Activated T-cell treated with anti-CD3 and anti-CD28 coated beads for 48 hours (primary cell): ENCODE results near the gene AFAP1L2.

Source experiments
- DNase-seq: peaks from one replicate; pipeline ENCODE4 v3.0.0-alpha.2; 2020; ENCODE audit warnings: low read depth

AFAP1L2 gene

DNA sequence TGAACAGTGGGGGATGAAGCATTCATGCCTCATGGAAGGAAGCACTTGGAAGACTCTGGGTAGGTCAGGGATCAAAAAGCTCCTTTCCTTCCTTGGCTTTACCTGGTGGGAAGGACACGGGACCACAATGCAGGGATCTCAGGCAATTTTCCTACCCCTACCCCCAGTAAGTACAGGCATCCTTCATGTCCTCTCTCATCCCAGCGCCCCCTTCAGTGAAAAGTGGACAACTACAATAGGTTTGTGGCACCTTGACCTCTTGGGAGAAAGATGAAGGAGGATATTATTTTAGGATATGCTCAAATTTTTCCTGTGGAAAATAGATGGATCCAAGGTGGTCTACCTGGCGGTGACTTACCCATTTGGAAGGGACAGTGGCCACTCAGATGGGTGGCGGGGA is 16.5 kb downstream of the AFAP1L2 start:
- no peak for DNase-seq

DNA sequence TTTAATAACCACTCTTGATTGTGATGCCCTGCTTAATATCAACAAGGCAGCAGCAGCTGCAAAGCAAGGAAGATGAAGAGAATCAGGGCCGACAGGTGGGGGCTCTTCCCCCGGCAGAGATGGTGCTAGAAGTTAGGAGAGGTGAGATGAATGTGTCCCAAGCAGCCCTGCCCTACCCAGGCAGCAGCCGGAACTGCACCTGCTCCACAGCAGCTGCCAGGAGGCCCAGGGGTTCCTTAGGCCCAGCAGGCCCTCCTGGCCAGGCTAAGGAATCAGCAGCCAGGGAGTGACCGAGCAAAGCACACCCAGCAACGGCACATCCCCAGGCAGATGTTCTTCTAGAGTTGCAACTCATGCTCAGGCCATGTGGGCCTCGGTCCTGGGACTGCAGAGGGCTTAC is 17.9 kb downstream of the AFAP1L2 start:
- DNase-seq: no peak

DNA sequence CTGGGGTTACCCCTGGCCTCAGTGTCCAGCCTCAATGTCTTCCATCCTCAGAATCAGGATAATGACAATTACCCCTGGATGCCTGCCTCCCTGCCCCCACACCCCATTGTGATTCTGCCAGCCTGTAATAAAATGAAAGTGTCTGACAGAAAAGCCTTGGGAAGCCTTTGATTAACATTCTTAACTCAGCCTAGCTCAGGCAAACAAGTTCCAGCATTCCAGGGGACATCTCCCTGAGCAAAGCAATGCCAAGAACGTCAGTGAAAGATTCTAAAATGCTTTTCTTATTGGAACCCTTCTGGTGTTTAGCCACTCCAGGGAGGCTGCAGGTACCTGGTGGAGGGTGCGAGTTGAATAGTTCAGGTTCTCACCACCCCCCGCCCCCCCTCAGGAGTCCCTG is 18.7 kb downstream of the AFAP1L2 start:
- no peak for DNase-seq

DNA sequence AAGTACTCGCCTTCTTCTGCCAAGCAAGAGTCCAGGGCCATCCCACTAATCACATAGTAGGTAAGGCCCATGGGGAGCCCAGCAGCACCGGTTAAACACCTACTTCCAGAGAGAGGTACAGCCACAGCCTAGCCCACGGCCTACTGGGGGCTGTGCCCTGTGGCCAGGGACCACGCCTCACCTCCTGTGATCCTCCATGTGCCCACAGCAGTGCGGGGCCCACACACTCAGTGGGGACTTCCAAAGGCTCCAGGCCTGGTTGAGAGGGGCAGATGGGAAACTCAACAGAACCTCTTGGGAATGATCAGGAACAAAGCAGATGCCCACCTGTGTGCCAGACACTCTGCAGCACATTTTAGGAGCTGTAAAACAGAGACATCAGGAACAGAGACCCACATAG is 19.7 kb downstream of the AFAP1L2 start:
- no peak for DNase-seq

DNA sequence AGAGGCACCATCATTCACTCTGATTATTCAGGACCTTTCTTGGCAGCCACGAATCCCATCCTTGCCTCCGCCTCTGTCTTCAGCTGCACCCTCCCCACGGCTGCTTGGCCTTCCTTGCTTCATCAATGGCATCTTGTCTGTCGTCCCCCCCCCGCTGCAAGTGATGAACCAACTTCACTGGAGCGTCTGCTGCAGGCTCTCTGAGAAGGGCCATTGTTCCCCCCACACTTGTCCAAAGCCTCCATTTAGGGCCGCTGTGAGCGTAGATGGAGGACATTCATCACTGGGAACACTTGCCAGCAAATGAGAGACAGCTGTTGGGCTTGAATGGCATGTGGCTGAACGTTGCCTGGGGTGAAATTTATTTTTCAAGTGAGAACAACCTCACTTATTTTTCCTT is 20.1 kb downstream of the AFAP1L2 start:
- no peak for DNase-seq

DNA sequence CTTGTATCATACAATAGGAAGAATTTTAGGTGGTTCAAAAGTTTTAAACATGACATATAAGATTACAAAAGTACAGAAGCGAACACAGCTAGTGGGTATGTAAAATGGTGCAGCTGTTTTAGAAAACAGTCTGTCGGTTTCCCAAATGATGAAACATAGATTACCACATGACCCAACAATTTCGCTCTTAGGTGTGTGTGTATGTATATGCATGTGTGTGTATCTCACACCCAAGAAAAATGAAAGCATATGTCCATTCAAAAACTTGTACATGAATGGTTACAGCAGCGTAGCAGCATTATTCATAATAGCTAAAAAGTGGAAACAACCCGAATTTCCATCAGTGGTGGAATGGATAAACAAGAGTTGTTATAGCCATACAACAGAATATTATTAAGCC is 23.5 kb downstream of the AFAP1L2 start:
- no peak for DNase-seq

DNA sequence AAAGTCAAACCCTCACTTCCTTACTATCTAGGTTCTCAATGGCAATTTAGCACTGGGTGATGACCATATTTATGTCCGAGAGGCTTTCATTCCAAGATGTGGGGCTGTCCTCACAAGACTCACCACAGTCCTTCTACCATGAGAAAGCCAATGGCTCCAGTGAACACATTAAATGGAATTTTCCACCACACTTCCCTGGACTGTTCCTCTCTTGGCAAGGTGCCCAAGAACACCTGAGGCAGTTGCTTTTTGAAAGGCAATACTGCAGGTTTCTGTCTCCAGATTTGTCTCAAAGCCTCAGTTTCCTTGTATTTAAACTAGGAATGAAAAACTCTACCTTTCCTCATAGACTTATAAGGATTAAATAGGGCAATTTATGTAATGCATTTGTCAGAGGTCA is 24.2 kb downstream of the AFAP1L2 start:
- DNase-seq: no peak

DNA sequence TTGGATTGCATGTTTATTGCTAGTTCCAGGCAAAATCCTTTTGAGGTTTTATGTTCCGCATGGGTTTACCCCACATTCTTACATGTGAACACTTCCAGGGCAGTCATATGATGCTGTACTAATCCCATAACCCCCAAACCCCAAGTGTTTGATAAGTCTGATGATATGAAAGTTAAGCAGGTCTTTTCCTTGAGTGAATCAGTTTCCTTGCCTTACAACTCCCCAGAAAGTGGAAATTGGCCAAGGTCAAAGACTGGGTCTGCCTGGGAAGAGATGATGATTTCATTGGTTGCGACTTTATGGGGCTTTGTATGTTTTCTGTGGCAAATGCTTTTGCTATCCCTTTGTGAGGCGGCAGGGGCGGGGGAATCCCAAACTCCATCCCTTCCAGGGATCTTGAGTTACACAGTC is 24.7 kb downstream of the AFAP1L2 start:
- DNase-seq: no peak

DNA sequence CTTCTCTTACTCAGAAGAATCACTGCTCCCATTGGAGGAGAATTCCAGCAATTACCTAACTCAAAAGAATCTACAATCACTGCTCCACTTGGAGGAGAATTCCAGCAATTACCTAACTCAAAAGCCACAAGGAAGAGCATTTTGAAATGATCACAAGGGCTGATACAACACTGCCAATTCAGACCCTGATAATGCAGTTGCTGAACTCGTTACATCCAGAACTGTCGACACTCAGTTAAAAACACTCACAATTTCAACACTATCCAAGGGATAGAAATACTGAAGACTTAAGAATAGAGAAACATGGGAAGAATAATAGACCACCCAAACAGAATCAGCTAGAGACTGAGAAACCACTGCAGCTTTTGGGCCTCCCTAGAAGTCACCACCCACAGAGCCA is 27.8 kb downstream of the AFAP1L2 start:
- no peak for DNase-seq

DNA sequence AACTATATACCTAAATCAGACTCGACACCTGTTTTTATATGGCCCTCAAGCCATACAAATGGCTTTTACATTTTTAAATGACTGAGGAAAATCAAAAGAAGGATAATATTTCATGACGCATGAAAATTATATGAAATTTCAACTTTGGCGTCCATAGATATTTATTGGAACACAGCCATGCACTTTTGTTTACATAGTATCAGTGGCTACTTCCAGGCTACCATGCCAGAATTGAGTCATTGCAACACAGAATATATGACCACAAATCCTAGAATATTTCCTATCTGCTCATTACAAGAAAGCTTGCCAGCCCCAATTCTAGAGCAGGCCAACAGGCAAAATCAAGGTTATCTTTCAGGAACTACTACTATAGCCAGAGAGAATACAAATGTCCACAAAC is 29.3 kb downstream of the AFAP1L2 start:
- DNase-seq: no peak

DNA sequence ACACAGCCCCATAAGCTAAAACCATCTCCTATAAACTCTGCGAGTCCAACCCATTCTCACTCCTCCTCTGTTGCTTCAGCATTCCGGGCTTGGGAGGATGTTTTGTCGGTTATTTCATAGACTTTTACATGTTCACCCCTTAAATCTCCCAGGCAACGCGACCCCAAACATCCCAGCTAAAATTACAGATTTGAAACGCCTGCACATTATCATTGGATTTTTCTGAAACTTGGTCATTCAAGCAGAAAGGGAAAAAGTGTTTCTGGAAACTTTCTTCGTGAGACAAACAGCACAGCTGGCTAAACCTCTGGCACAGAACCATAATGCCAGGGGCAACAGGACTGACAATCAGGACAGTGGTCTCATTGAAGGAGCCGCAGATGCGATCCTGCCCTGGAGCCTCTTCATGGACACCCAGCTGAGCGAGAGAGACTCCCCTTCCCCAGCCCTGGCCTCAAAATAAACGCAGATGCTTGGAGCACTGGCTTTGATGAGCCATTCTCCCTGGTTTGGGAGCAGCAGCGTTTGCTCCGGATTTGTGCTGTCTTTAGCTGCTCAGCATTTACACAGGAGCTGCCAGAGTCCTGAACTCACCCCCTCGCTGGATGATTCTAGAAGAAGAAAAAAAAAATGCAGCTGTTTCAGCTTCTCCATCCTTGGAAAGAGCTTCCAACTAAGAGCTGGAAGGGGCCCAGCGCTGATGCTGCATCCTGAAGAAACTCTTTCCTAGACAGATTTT is 30.1 kb downstream of the AFAP1L2 start:
- DNase-seq: no peak

DNA sequence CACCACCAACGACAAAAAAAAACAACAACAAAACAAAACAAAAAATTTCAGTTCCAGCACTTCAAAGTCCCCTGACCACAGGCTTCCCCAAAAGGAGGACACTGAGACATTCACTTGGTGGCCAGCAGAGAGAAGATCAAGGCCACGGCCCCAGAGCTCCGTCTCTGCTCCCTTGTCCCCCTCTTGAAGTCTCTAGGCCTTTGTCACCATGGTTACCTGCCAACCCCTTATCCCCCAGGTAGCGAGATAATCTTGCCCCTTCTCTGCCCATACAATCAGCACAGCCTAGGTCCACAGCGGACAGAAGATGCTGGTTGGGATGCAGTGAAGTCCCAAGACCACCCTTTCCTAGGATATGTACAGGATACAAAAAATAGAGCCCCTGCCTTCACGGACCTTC is 30.7 kb downstream of the AFAP1L2 start:
- DNase-seq: no peak

DNA sequence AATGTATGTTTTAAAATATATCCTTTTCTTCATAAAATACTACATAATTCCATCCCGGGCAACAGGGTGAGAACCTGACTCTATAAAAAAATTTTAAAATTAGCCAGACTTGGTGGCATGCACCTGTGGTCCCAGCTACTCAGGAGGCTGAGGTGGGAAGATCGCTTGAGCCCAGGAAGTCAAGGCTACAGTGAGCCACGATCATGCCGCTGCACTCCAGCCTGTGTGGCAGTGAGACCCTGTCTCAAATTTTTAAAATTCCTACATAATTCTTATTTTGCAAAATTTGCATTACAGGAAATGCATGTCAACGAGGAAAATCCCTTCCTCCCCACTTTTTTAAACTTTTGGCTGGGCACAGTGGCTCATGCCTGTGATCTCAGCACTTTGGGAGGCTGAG is 31.3 kb downstream of the AFAP1L2 start:
- DNase-seq: no peak

DNA sequence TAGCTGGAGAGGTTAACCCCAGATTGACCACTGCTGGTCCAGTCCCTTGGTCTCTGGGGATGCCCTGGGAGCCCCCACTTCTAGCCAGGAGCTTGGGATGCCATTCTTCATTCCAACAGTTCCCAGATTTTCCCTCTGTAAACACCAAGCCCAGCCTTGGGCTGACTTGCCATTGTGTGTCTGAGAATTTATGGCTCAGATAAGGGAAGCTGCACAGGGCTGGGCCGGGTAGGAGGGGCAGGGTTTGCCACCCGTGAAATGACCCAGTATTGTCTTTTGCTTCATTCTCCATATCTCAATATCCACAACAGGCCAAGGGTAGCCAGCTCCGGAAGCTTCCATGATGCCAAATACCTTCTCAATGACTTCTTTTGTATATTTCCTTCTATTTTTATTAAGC is 32.1 kb downstream of the AFAP1L2 start:
- DNase-seq: no peak

DNA sequence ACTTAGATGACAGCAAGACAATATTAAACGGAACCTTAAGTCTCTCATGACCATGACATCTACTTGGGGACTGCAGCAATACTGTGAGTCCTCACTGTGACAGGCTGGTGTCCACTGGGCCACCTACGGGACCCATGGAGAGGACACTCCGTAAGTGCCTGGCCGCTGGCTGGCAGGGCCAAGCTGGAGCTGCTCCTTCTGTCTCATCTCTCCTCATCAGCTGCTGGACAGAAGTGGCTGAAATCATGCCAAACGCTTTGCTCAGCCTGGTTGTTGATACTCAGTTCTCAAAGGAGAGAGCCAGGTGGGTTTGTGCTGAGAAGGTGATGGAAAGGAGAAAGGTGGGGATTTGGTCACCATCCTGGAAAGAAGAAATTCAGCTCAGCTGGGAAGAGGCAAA is 33.3 kb downstream of the AFAP1L2 start:
- no peak for DNase-seq

DNA sequence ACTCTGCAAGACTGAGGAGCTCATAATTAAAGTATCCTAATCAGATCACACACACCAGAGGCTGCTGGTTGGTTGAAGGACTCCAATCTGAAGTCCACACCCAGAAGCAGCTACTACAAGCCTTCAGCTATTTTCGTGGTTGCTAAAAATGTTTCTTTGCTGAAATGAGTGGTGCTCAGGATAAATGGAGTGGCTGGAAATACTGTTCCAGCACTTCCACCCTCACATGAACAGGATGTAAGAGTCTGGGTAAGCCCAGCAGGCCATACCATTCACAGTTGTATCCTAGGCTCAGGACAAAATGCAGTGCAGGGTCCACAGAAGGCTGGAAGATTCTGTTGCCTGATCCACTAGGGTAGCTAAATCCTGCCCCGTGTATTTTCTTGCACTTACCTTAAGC is 34.1 kb downstream of the AFAP1L2 start:
- DNase-seq: no peak

DNA sequence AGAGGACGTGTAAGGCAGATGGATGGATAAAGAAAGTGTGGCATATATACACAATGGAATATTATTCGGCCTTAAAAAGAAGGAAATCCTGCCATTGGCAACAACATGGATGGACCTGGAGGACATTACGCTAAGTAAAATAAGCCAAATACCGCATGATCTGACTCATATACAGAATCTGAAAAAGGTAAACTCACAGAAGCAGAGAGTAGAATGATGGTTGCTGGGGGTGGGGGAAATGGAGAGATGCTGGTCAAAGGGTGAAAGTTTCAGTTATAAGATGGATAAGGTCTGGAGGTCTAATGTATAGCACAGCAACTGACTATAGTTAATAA is 36.3 kb downstream of the AFAP1L2 start:
- DNase-seq: no peak

DNA sequence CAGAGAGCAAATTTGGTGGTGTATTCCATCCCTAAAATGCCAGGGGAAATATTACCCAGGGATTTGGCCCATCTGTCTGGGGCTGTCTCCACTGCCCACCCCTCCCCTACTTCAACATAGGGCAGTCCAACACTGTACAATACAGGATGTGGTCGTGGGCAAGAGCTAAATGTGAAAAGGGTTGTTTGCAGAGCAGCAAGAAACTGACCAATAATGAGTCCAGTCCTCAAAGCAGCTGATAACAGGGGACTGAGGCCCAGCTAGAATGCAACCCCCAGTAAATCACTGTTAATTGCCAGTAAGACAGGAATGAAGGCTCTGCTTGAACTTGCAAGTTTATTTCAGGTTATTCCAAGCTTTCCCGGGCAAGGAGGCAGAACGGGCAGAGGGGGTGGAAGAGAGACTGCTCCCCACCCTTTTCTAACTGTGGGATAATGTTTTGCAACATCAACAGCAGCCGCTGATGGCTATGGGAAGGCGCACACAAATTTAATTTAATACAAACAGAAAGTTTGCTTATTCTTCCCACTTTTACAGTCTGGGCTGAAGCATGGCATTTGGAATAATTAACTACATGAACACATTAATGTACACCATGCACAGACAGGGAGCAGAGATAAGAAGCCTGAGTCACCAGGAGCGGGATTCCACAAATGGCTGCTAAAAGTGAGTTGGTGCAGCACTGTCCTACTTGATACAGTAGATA is 36.8 kb downstream of the AFAP1L2 start:
- DNase-seq: no peak

DNA sequence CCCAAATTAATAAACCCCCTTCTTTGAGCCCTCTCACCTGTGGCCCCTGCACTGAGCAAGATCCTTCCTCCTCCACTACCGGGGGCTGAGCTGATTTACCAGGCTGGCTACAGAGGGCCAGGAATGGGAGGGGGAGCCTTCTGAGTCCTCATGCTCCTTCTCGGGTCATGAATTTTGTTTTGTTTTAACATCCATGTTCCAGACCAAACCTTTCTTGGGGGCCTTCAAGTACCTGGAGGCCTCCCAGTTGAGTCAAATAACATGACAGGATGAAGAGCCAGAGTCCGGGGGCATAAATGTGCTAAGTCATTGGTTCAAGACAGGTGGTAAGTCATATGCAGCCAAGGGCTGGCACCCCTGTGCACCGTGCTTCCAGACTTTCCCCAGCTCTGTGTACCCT is 39.6 kb downstream of the AFAP1L2 start:
- DNase-seq: no peak

DNA sequence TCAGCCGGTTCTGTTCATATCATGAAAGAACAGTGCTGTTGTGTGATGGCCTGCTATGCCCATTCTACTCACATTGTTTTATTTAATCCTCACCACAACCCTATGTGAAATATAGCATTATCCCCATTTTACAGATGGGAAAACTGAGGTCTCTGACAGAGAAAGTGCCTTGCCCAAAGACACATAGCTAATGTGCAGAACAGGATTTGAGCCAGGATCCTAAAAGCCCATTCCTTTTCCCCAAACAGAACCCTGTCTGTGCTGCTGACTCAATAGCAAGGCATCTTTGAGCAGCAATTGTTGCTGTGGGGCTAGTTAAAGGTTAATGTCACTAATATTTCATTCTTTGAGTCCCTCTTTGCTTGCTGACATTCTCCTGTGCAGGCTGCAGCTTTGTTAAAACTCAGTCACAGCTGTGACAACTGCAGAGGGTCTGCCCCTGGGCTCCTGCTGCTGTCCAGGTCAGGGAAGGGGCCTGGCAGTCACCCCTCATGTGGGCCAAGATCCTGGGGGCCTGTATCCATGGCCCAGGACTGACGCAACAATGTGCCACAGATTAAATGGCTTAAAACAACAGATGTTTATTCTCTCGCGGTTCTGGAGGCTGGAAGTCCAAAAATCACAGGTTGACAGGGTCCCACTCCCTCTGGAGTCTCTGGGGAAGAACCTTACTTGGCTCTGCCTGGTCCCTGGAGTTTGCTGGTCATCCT is 40.4 kb downstream of the AFAP1L2 start:
- no peak for DNase-seq

DNA sequence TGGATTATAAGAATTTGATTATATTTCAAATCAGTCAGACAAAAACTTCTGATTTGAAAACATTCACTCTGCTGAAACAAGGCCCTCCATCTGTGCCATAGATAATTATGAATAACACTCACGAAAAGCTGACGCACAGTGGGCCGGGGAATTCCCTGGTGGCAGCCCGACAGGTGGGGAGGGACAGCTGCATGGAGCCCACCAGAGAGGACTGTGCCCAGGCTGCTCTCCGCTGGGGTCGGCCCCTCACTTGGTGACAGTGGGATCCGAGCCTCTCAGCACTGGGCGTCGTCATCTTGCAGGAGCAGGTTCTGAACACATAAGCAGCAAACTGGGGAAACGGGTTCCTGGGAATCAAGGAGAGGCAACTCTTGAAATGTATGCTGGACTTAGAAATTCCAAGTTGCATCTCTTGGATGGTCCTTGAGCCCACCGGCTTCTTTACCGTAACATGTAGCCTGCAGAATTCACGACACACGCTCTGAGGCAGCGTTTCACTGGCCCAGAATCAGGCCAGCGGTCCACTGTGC is 41.4 kb downstream of the AFAP1L2 start:
- no peak for DNase-seq

DNA sequence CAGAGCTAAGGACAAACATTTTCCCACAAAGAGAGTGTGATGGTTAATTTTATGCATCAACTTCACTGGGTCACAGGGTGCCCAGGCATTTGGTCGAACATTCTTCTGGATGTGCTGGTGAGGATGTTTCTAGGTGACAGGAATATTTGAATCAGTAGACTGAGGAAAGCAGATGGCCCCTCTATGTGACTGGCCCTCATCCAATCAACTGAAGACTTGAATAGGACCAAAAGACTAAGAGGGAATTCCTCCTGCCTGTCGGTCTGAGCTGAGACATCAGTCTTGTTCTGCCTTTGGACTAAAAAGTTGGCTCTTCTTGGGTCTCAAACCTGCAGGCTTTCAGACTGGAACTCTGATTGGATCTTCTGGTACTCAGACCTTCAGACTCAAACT is 44.4 kb downstream of the AFAP1L2 start:
- no peak for DNase-seq
